Measurements from ENCODE around the gene ART1.
"Not testable (repeated sequence)": the region's sequence is repeated elsewhere in the genome, so short reads cannot be mapped to it uniquely, and the experiment has no call there.

DNA sequence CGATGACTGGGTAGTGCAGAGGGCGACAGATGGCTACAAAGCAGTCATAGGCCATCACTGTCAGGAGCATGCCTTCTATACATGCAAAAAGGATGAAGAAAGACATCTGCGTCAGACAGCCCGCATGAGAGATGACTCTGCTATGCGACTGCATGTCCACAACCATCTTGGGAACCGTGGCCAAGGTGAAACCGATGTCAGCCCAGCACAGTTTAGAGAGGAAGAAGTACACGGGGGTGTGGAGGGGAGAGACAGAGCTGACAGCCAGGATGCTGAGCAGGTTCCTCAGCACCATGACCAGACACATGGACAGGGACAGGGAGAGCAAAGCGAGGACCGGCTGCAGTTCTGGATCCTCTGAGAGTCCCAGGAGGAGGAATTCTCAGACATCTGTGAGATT lies 44.7 kb upstream of the ART1 start:
- not testable (repeated sequence) for TF ChIP-seq CTCF (IDR thresholded peaks at IDR 0.05); ATF1 (CRISPR knock-in tag; IDR thresholded peaks at IDR 0.05); ZNF121 (CRISPR knock-in tag; IDR thresholded peaks at IDR 0.05); E2F4 (CRISPR knock-in tag; IDR thresholded peaks at IDR 0.05; ENCODE audit: borderline replicate concordance, low read depth); NR3C1 (CRISPR knock-in tag; conservative IDR thresholded peaks at IDR 0.05; ENCODE audit: low read depth); ATF6 (CRISPR knock-in tag; IDR thresholded peaks at IDR 0.05); SMAD4 (CRISPR knock-in tag; IDR thresholded peaks at IDR 0.05)
- TF ChIP-seq, protein P1, sequence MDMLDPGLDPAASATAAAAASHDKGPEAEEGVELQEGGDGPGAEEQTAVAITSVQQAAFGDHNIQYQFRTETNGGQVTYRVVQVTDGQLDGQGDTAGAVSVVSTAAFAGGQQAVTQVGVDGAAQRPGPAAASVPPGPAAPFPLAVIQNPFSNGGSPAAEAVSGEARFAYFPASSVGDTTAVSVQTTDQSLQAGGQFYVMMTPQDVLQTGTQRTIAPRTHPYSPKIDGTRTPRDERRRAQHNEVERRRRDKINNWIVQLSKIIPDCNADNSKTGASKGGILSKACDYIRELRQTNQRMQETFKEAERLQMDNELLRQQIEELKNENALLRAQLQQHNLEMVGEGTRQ (CRISPR knock-in tag; IDR thresholded peaks at IDR 0.05) = not testable (repeated sequence)
